Mucosa of rectum (tissue), 2 donors: ENCODE measurements around the gene URI1.

ENCODE experiments used
- H3K27ac ChIP-seq, 2 donors: one replicate each; pipeline ENCODE4 v1.7.0; 2013; ENCODE audit warnings: inconsistent platforms in 2 of 2, low read depth in 2 of 2, low read length in 2 of 2
- H3K27me3 ChIP-seq, 2 donors: one replicate each; pipeline ENCODE4 v1.7.0; 2013; ENCODE audit warnings: low read length in 2 of 2; ENCODE audit not compliant: control insufficient read depth in 2 of 2, insufficient read depth in 2 of 2
- H3K36me3 ChIP-seq, 2 donors: one replicate each; pipeline ENCODE4 v1.7.0; 2013; ENCODE audit warnings: low read length in 2 of 2; ENCODE audit not compliant: control insufficient read depth in 2 of 2, insufficient read depth in 2 of 2
- H3K4me1 ChIP-seq, 2 donors: one replicate each; pipeline ENCODE4 v1.7.0; 2013; ENCODE audit warnings: low read length in 2 of 2, mild to moderate bottlenecking in 1 of 2; ENCODE audit not compliant: control insufficient read depth in 2 of 2, insufficient read depth in 2 of 2
- H3K4me3 ChIP-seq, 2 donors: one replicate each; pipeline ENCODE4 v1.7.0; 2013; ENCODE audit warnings: low read length in 2 of 2
- H3K9ac ChIP-seq, 2 donors: one replicate each; pipeline ENCODE4 v1.7.0; 2013; ENCODE audit warnings: low read length in 2 of 2, low read depth in 1 of 2, mild to moderate bottlenecking in 1 of 2
- H3K9me3 ChIP-seq, 2 donors: one replicate each; pipeline ENCODE4 v1.7.0; 2013; ENCODE audit warnings: low read length in 2 of 2; ENCODE audit not compliant: control insufficient read depth in 2 of 2
- donor health status: healthy.
- donor health status: Normal muscosa, but diverticular disease.

URI1 gene

GRCh38 chr19:29966588-29967249 is 24.7 kb downstream of the URI1 start:
- Histone ChIP-seq H3K36me3 (no peaks in the 10 kb centered on the region), H3K27me3 (no peaks in the 10 kb centered on the region), H3K27ac (no peak overlapping the region), H3K9me3 (no peaks in the 10 kb centered on the region), H3K4me3 (no peak overlapping the region), H3K4me1 (peaks cover 0 to 8% of the 10 kb centered on the region in 2 donors), H3K9ac (no peak overlapping the region)

- peaks cover 0 to 8% of the 10 kb centered on the region in 2 donors for H3K4me1 ChIP-seq
- H3K9ac ChIP-seq = no peak overlapping the region
- H3K9me3 ChIP-seq = no peaks in the 10 kb centered on the region
- H3K36me3 ChIP-seq = no peaks in the 10 kb centered on the region
- no peak overlapping the region for H3K27ac ChIP-seq
- H3K27me3 ChIP-seq = no peaks in the 10 kb centered on the region
- no peak overlapping the region for H3K4me3 ChIP-seq
Observed at GRCh38 chr19:29967623-29968022, 25.6 kb downstream of the URI1 start.

GRCh38 chr19:29969891-29970290 is 27.9 kb downstream of the URI1 start:
- H3K27ac ChIP-seq = no peak overlapping the region
- H3K4me3 ChIP-seq = no peak overlapping the region
- no peaks in the 10 kb centered on the region for H3K9me3 ChIP-seq
- H3K9ac ChIP-seq = no peak overlapping the region
- H3K4me1 ChIP-seq = peaks cover 0 to 8% of the 10 kb centered on the region in 2 donors
- no peaks in the 10 kb centered on the region for H3K27me3 ChIP-seq
- no peaks in the 10 kb centered on the region for H3K36me3 ChIP-seq

GRCh38 chr19:29971002-29971401 is 29.0 kb downstream of the URI1 start:
- no peak overlapping the region for H3K9ac ChIP-seq
- no peak overlapping the region for H3K4me3 ChIP-seq
- H3K4me1 ChIP-seq = peaks cover 0 to 8% of the 10 kb centered on the region in 2 donors
- no peak overlapping the region for H3K27ac ChIP-seq
- H3K36me3 ChIP-seq = no peaks in the 10 kb centered on the region
- no peaks in the 10 kb centered on the region for H3K9me3 ChIP-seq
- no peaks in the 10 kb centered on the region for H3K27me3 ChIP-seq

DNA sequence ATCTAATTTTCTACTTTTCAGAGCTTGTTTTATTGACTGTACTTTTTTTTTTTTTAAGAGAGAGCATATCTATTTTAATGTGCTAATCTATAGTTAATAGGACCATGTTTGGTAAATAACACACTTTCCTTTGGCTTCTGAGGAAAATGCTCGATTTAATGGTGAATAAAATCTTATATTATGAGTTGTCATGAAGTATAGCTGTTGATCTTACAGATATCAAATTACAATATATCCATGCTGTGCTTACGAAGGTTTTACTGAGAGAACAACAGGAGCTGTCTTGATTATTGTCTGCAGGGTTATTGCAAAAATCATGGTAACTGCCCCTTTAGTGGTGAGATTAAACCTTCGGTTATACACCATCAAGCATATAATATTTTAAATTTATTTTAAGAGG is 29.6 kb downstream of the URI1 start:
- no peaks in the 10 kb centered on the region for H3K27me3 ChIP-seq
- no peaks in the 10 kb centered on the region for H3K36me3 ChIP-seq
- no peak overlapping the region for H3K4me3 ChIP-seq
- H3K9me3 ChIP-seq = no peaks in the 10 kb centered on the region
- no peak overlapping the region for H3K9ac ChIP-seq
- H3K4me1 ChIP-seq = peaks cover 0 to 8% of the 10 kb centered on the region in 2 donors
- no peak overlapping the region for H3K27ac ChIP-seq

DNA sequence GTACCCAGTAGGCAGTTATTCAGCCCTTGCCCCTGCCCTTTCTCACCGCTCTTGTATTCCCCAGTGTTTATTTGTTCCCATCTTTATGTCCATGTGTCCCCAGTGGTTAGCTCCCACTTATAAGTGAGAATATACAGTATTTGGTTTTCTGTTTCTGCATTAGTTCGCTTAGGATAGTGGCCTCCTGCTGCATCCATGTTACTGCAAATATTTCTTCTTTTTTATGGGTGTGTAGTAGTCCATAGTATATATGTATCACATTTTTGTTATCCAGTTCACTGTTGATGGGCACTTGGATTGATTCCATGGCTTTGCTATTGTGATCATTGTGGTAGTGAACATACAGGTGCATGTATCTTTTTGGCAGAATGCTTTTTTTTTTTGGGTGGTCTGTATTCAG is 32.7 kb downstream of the URI1 start:
- H3K9me3 ChIP-seq = no peaks in the 10 kb centered on the region
- H3K27ac ChIP-seq = no peak overlapping the region
- H3K27me3 ChIP-seq = no peaks in the 10 kb centered on the region
- no peak overlapping the region for H3K4me3 ChIP-seq
- H3K4me1 ChIP-seq = peaks cover 0 to 3% of the 10 kb centered on the region in 2 donors
- H3K36me3 ChIP-seq = no peaks in the 10 kb centered on the region
- H3K9ac ChIP-seq = no peak overlapping the region

GRCh38 chr19:29976151-29976943 is 34.3 kb downstream of the URI1 start:
- Histone ChIP-seq H3K36me3 (no peaks in the 10 kb centered on the region), H3K27me3 (no peaks in the 10 kb centered on the region), H3K9ac (no peak overlapping the region), H3K27ac (no peak overlapping the region), H3K4me1 (peaks cover 0 to 3% of the 10 kb centered on the region in 2 donors), H3K9me3 (no peaks in the 10 kb centered on the region), H3K4me3 (no peak overlapping the region)

- Histone ChIP-seq H3K4me1 (peaks cover 0 to 3% of the 10 kb centered on the region in 2 donors), H3K9me3 (no peaks in the 10 kb centered on the region), H3K4me3 (no peak overlapping the region), H3K9ac (no peak overlapping the region), H3K27me3 (no peaks in the 10 kb centered on the region), H3K27ac (no peak overlapping the region), H3K36me3 (no peaks in the 10 kb centered on the region)
Observed at GRCh38 chr19:29978080-29978479, 36.0 kb downstream of the URI1 start.

DNA sequence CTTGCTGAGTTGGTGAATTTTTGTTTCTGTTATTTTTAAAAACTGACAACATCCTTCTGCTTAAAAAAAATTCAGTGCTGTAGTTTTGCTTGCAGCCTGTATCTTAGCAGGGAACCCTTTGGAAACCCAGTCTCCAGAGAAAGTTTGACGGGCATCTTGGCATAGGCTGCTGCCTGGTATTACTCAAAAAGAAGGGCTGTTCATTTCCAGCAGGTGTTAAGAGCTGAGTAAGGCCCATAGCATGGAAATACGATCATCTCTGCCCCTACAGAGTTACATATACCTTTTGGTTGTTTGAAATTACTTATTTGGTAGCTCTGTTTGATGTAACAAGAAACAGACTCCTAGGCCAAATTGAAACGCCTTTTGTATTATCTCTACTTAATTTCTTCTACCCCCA is 41.5 kb downstream of the URI1 start:
- Histone ChIP-seq H3K9ac (no peak overlapping the region), H3K4me3 (no peak overlapping the region), H3K9me3 (no peaks in the 10 kb centered on the region), H3K27ac (no peak overlapping the region), H3K36me3 (peaks cover 4 to 7% of the 10 kb centered on the region in 2 donors), H3K27me3 (no peaks in the 10 kb centered on the region), H3K4me1 (no peaks in the 10 kb centered on the region)

DNA sequence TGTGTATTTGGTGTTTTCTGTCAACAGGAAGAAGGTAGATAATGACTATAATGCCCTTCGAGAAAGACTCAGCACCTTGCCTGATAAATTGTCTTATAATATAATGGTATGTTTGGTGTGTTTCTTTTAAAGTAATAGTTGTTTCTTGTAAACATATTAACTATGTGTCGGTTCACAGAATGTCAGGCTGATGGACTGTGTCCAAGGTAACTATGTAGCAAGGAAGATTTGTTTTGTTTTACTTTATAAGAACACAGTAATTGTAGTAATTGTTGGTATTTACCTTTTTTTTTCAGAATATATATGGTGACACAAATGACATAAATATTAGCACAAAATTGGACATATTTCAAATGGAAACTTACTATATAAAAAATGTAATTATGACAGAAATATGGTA is 43.2 kb downstream of the URI1 start:
- H3K9me3 ChIP-seq = no peaks in the 10 kb centered on the region
- H3K27me3 ChIP-seq = no peaks in the 10 kb centered on the region
- H3K9ac ChIP-seq = no peak overlapping the region

More for the DNA sequence above, 43.2 kb downstream of the URI1 start:
- Histone ChIP-seq H3K4me3 (no peak overlapping the region), H3K36me3 (peaks cover 4 to 7% of the 10 kb centered on the region in 2 donors), H3K27ac (no peak overlapping the region), H3K4me1 (no peaks in the 10 kb centered on the region)
